K562 (cell line): ENCODE measurements around the gene PAX8. TPM values are rescaled to one million over a fixed set of nuclear protein-coding genes. Genes with fewer than 3 reads are reported as not detected.
A peak's percentile ranks its signal among the peaks of the same experiment; 100 is the strongest.
"Not testable (repeated sequence)": the region's sequence is repeated elsewhere in the genome, so short reads cannot be mapped to it uniquely, and the experiment has no call there.

Source experiments
- ATAC-seq: fragments of 200-7000 bp; cut with Tn5 transposase; 3 replicates; pipeline ENCODE4 v1.9.1; 2020; ENCODE audit warnings: moderate library complexity
- BruUV-seq: library from RNA; stranded (reverse); fragments of 400-500 nt; replicated peaks from 2 replicates; lab custom pipeline; 2021; lab: Mats Ljungman, UMichigan
- CTCF ChIA-PET: fragments of 300-600 bp; formaldehyde crosslinking; extraction: SDS; loops from one replicate; lab custom pipeline; 2021; ENCODE audit warnings: low intra/inter-chr PET ratio; lab: Yijun Ruan, JAX
- POLR2A ChIA-PET: fragments of 300-600, 350-650 bp; sonication (Branson Sonifier 250); formaldehyde crosslinking; extraction: SDS; loops from one replicate; lab custom pipeline; 2021; ENCODE audit warnings: antibody characterized with exemption, inconsistent platforms; lab: Yijun Ruan, JAX
- DNase-seq, 4 experiments: peaks; one replicate each; pipeline versions ENCODE4 v3.0.0 to v3.0.0-alpha.2; 2011 to 2018; ENCODE audit warnings: low spot score in 3 of 4, mixed read lengths in 3 of 4; ENCODE audit errors: extremely low read depth in 1 of 4
- FAIRE-seq: peaks from 2 replicates; lab custom pipeline; 2011; peaks lifted over from hg19 to GRCh38; lab: Jason Lieb, UNC
- H2AFZ ChIP-seq: 2 replicates; pipeline ENCODE4 v1.6.0; 2011; ENCODE audit warnings: low read depth, low read length, control low read depth, inconsistent platforms
- H3K27ac ChIP-seq: fragments of 200-600 bp; 3 replicates; pipeline ENCODE4 v1.8.0; 2011; ENCODE audit warnings: low read depth, mild to moderate bottlenecking, control low read depth, inconsistent platforms, low read length, moderate library complexity, mixed read lengths; ENCODE audit errors: extremely low read depth
- H3K27me3 ChIP-seq, 2 experiments: fragments of 300-600 bp in 1 of 2; 2 replicates in 1 of 2; 3 replicates in 1 of 2; pipeline versions ENCODE4 v1.6.0 to v1.8.0; 2011; ENCODE audit warnings: inconsistent platforms in 2 of 2, low read length in 2 of 2, mild to moderate bottlenecking in 1 of 2, mixed read lengths in 1 of 2, moderate library complexity in 1 of 2; ENCODE audit not compliant: control insufficient read depth in 2 of 2, insufficient read depth in 2 of 2
- H3K36me3 ChIP-seq: fragments of 300-600 bp; 3 replicates; pipeline ENCODE4 v1.8.0; 2011; ENCODE audit warnings: mild to moderate bottlenecking, low read length, inconsistent platforms; ENCODE audit not compliant: control insufficient read depth, insufficient read depth
- H3K4me1 ChIP-seq, 2 experiments: fragments of 200-600 bp in 1 of 2; replicated peaks in 1 of 2; 2 replicates in 1 of 2; 3 replicates in 1 of 2; pipeline versions ENCODE4 v1.5.1 to v1.8.0; 2011; ENCODE audit warnings: inconsistent platforms in 2 of 2, low read length in 2 of 2, mild to moderate bottlenecking in 1 of 2, mixed read lengths in 1 of 2, moderate library complexity in 1 of 2; ENCODE audit not compliant: control insufficient read depth in 2 of 2, insufficient read depth in 2 of 2
- H3K4me2 ChIP-seq: 2 replicates; pipeline ENCODE4 v1.6.1; 2011; ENCODE audit warnings: low read length, control low read depth, inconsistent platforms, mixed read lengths; ENCODE audit not compliant: insufficient read depth
- H3K4me3 ChIP-seq: fragments of 200-600 bp; sonication (generic), shearing (Covaris generic); 2 replicates; pipeline ENCODE4 v1.5.1; 2016; ENCODE audit warnings: control low read depth, inconsistent platforms
- H3K79me2 ChIP-seq: fragments of 200-600 bp; 3 replicates; pipeline ENCODE4 v1.8.0; 2011; ENCODE audit warnings: low read length, inconsistent platforms; ENCODE audit not compliant: control insufficient read depth, insufficient read depth
- H3K9ac ChIP-seq, 2 experiments: 2 replicates each; pipeline versions ENCODE4 v1.6.0 to v1.6.1; 2011; ENCODE audit warnings: low read depth in 2 of 2, low read length in 2 of 2, control low read depth in 1 of 2, inconsistent platforms in 1 of 2, mild to moderate bottlenecking in 1 of 2, mixed read lengths in 1 of 2; ENCODE audit not compliant: insufficient read depth in 1 of 2
- H3K9me1 ChIP-seq: one replicate; pipeline ENCODE4 v1.6.0; 2011; ENCODE audit warnings: inconsistent platforms, mild to moderate bottlenecking, low read length, moderate library complexity; ENCODE audit not compliant: control insufficient read depth, insufficient read depth
- H3K9me3 ChIP-seq: replicated peaks from 2 replicates; pipeline ENCODE4 v1.5.1; 2011; ENCODE audit warnings: low read depth, low read length, inconsistent platforms; ENCODE audit not compliant: control insufficient read depth, insufficient read depth
- H4K20me1 ChIP-seq: replicated peaks from 2 replicates; pipeline ENCODE4 v1.6.1; 2011; ENCODE audit warnings: low read length, inconsistent platforms, mixed read lengths; ENCODE audit not compliant: control insufficient read depth, insufficient read depth
- ATF1 ChIP-seq, 2 experiments: fragments of 450-650 bp in 1 of 2; IDR thresholded peaks; 2 replicates each; pipeline ENCODE4 v1.6.1; 2016; ENCODE audit warnings: missing compliant biosample characterization in 1 of 2, missing genetic modification characterization in 1 of 2
- CTBP1 ChIP-seq: fragments of 450-650 bp; IDR thresholded peaks from 2 replicates; pipeline ENCODE4 v1.6.1; 2016; ENCODE audit warnings: borderline replicate concordance
- ELF1 ChIP-seq: fragments of 200-800 bp; sonication (Bioruptor generic); IDR thresholded peaks from 2 replicates; pipeline ENCODE4 v1.6.1; 2016; ENCODE audit warnings: missing genetic modification characterization, missing compliant biosample characterization
- NBN ChIP-seq: fragments of 450-650 bp; IDR thresholded peaks from 2 replicates; pipeline ENCODE4 v1.6.1; 2016; ENCODE audit warnings: low read depth, mild to moderate bottlenecking
- NFIC ChIP-seq: fragments of 450-650 bp; IDR thresholded peaks from 2 replicates; pipeline ENCODE4 v1.6.1; 2017; ENCODE audit warnings: mild to moderate bottlenecking, inconsistent platforms
- POLR2AphosphoS2 ChIP-seq: IDR thresholded peaks from 2 replicates; pipeline ENCODE4 v1.6.1; 2012; ENCODE audit warnings: low read length, improper control_type of control experiment
- SPI1 ChIP-seq: IDR thresholded peaks from 2 replicates; pipeline ENCODE4 v1.6.1; 2011; ENCODE audit warnings: low read depth, low read length, control low read depth, borderline replicate concordance
- ZBTB7A ChIP-seq: IDR thresholded peaks from 2 replicates; pipeline ENCODE4 v1.6.1; 2011; ENCODE audit warnings: low read depth, mild to moderate bottlenecking, low read length, moderate library complexity, borderline replicate concordance; ENCODE audit not compliant: control insufficient read depth
- ZNF511 ChIP-seq: sonication (generic); formaldehyde crosslinking; IDR thresholded peaks from 2 replicates; pipeline ENCODE4 v1.8.0; 2022; ENCODE audit warnings: mild to moderate bottlenecking, missing genetic modification reagents
- WGBS: fragments of 100-300 bp; shearing (Covaris generic); methylation state at CpG from one replicate; pipeline ENCODE4 v1.1.6; 2016; ENCODE audit warnings: low coverage, mixed read lengths; ENCODE audit not compliant: insufficient coverage; ENCODE audit errors: missing lambda C conversion rate; 5-methylcytosine and 5-hydroxymethylcytosine counted together
- in situ Hi-C: fragments of 300-500 bp; cut with MboI; formaldehyde crosslinking; loops from 4 replicates; pipeline ENCODE4 v1.15.0; 2018; ENCODE audit warnings: inconsistent platforms, mixed read lengths
- intact Hi-C: fragments of 100-400 bp; cut with micrococcal nuclease; formaldehyde crosslinking; loops from 2 replicates; pipeline ENCODE4 v1.14.2; 2022
- polyA plus RNA-seq, 8 experiments: library from polyadenylated mRNA; depleted of rRNA in 4 of 8; stranded (reverse) in 5 of 8; unstranded in 3 of 8; fragments of >200 nt; fragmentation: Nextera tagmentation in 2 of 8; fragmentation: Illumina TruSeq in 1 of 8; extraction: Ambion mirVana in 2 of 8; extraction: Trizol in 1 of 8; gene quantifications; 2 replicates each; pipeline versions ENCODE4 v1.2.1 to v1.2.3, GENCODE V29; 2011 to 2014; ENCODE audit warnings: inconsistent platforms in 1 of 8, missing spikeins in 1 of 8
- total RNA-seq, 7 experiments: library from RNA; depleted of rRNA in 6 of 7; stranded (reverse); fragments of >200 nt in 6 of 7; fragmentation: Illumina TruSeq in 2 of 7; extraction: Trizol in 2 of 7; gene quantifications; 2 replicates each; pipeline versions ENCODE4 v1.2.1 to v1.2.3, GENCODE V29; 2011 to 2021; ENCODE audit warnings: low replicate concordance in 1 of 7
- TF ChIP-seq, protein P1 (sequence below), 2 experiments: fragments of 450-650 bp in 1 of 2; sonication (generic) in 1 of 2; formaldehyde crosslinking in 1 of 2; IDR thresholded peaks; 2 replicates each; pipeline versions ENCODE4 v1.7.1 to v1.9.0; 2016 to 2022; ENCODE audit warnings: inconsistent platforms in 1 of 2, mild to moderate bottlenecking in 1 of 2, missing genetic modification reagents in 1 of 2

The PAX8 gene
- total and polyA plus RNA-seq, 9 of the 15 experiments (the other 6 are each of a cell fraction or from before 2014, with no cell fraction given), result 0.13 to 2.1 (median 0.51) TPM

DNA sequence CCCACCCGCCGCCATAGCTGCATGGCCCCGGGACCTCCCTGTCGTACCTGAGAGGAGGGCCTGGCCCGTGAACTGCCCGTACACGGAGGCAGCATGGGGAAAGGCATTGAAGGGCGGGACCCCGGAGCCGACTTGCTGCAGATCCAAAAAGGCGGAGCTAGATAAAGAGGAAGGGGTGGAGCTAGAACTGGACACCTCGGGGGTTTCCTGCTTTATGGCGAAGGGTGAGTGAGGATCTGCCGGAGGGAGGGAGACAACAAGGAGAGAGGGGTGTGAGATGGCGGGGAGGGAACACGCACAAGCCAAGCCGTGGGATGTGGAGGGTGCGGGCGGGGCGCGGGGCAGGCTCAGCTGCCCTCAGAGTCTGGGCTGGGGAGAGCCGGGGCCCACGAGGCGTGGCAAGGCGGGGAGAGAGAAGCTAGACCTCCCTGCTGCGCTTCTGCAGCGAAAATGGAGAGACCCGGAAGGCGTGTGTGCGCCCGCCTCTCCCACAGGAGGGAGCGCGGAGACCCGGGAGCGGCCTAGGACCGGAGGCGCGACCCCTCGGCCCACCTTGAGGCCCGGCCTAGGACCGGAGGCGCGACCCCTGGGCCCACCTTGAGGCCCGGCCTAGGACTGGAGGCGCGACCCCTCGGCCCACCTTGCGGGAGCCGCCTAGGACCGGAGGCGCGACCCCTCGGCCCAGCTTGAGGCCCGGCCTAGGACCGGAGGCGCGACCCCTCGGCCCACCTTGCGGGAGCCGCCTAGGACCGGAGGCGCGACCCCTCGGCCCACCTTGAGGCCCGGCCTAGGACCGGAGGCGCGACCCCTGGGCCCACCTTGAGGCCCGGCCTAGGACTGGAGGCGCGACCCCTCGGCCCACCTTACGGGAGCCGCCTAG, 43.1 kb downstream of the PAX8 start:
- Histone ChIP-seq H2AFZ (peak overlapping the region; percentile 88), H3K36me3 (peaks cover 35% of the 10 kb centered on the region), H3K4me3 (peak overlapping the region; percentile 78), H3K27ac (peak overlapping the region; percentile 80), H3K4me2 (peak overlapping the region; percentile 89), H3K4me1 (peaks cover 34 to 48% of the 10 kb centered on the region in 2 experiments), H3K9ac (peak overlapping the region; percentile 78 to 97), H3K79me2 (peaks cover 26% of the 10 kb centered on the region)
- POLR2A ChIA-PET, result interaction anchor here (0.6 to 1.7 kb wide), 12 partner anchors 13 to 65 kb away, joined by 3 to 7 read pairs (median 4); no protein-coding TSS in a partner anchor
- H4K20me1 ChIP-seq; CTCF ChIA-PET; intact Hi-C loops; H3K27me3 ChIP-seq; H3K9me1 ChIP-seq; in situ Hi-C loops; H3K9me3 ChIP-seq; TF ChIP-seq ATF1 (CRISPR knock-in tag; IDR thresholded peaks at IDR 0.05): not testable (repeated sequence)
- ATAC-seq (peak; percentile 96), DNase-seq (peak; percentile 94), FAIRE-seq (peak; percentile 96)
- 8% methylated on average over 26 of the region's 74 CpGs for WGBS
- BruUV-seq, result TSS peak; percentile 84
- TF ChIP-seq, protein P1, sequence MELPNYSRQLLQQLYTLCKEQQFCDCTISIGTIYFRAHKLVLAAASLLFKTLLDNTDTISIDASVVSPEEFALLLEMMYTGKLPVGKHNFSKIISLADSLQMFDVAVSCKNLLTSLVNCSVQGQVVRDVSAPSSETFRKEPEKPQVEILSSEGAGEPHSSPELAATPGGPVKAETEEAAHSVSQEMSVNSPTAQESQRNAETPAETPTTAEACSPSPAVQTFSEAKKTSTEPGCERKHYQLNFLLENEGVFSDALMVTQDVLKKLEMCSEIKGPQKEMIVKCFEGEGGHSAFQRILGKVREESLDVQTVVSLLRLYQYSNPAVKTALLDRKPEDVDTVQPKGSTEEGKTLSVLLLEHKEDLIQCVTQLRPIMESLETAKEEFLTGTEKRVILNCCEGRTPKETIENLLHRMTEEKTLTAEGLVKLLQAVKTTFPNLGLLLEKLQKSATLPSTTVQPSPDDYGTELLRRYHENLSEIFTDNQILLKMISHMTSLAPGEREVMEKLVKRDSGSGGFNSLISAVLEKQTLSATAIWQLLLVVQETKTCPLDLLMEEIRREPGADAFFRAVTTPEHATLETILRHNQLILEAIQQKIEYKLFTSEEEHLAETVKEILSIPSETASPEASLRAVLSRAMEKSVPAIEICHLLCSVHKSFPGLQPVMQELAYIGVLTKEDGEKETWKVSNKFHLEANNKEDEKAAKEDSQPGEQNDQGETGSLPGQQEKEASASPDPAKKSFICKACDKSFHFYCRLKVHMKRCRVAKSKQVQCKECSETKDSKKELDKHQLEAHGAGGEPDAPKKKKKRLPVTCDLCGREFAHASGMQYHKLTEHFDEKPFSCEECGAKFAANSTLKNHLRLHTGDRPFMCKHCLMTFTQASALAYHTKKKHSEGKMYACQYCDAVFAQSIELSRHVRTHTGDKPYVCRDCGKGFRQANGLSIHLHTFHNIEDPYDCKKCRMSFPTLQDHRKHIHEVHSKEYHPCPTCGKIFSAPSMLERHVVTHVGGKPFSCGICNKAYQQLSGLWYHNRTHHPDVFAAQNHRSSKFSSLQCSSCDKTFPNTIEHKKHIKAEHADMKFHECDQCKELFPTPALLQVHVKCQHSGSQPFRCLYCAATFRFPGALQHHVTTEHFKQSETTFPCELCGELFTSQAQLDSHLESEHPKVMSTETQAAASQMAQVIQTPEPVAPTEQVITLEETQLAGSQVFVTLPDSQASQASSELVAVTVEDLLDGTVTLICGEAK (IDR thresholded peaks at IDR 0.05), result peak; percentile 54; the same call in 1 of the 2 replicates
- TF ChIP-seq, protein P1 (CRISPR knock-in tag; IDR thresholded peaks at IDR 0.05), result not testable (repeated sequence)
- TF ChIP-seq POLR2AphosphoS2 (0 out of 2 replicates have a peak, but pooled peaks have one; percentile 50), ATF1 (tag; IDR thresholded peaks at IDR 0.05) (0 out of 2 replicates have a peak, but pooled peaks have one; percentile 11), ZBTB7A (0 out of 2 replicates have a peak, but pooled peaks have one; percentile 30), ELF1 (tag) (peak; percentile 31; the same call in 1 of the 2 replicates), ZNF511 (peak; percentile 56; the same call in 1 of the 2 replicates), NFIC (peak; percentile 39; the same call in 1 of the 2 replicates), SPI1 (peak; percentile 96), CTBP1 (peak; percentile 34; the same call in 1 of the 2 replicates), NBN (0 out of 2 replicates have a peak, but pooled peaks have one; percentile 53)
